ENCODE results near the gene FOXO6. TPM values are rescaled to one million over a fixed set of nuclear protein-coding genes. Genes with fewer than 3 reads are reported as not detected.

The FOXO6 gene
- total and polyA plus RNA-seq, 2 experiments from 2014 or later = 0.68 to 4.2 TPM

DNA sequence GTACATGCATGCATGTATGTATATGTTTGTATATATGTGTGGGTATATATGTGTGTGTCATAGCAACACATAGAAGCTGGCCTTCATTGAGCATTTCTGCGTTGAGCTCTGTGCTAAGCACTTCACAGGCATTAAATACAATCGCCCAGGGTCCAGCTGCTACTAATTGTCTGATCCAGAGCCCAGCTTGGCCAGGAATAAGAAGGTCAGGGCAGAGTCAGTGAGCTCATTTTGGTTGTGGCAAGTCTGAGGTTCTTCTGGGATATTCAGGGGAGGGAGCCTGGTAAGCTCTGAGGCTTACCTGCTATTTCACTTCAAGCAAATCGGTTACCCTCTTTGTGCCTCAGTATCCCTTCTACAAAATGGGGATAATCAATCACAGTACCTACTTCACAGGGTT, 59.6 kb downstream of the FOXO6 start:
- H3K27ac ChIP-seq (ENCODE audit: low read depth) = no peak overlapping the region
- H3K36me3 ChIP-seq (ENCODE audit: insufficient read depth) = no peaks in the 10 kb centered on the region
- ATAC-seq (no peak), DNase-seq (ENCODE audit: low spot score) (no peak)
- H2AFZ ChIP-seq = no peak overlapping the region
- no peak overlapping the region for H3K4me3 ChIP-seq
- H3K79me2 ChIP-seq (replicated peaks; ENCODE audit: insufficient read depth) = no peaks in the 10 kb centered on the region
- no peak overlapping the region for H3K4me3 Mint-ChIP-seq
- no peaks in the 10 kb centered on the region; the same call in 1 of the 2 replicates for H4K20me1 ChIP-seq (replicated peaks; ENCODE audit: insufficient read depth)
- no peak for TF ChIP-seq JUNB (IDR thresholded peaks at IDR 0.05; ENCODE audit: unreplicated experiment)
- TF ChIP-seq ZNF114 (CRISPR knock-in tag; IDR thresholded peaks at IDR 0.05) = no peak
- no peak for TF ChIP-seq NANOG (IDR thresholded peaks at IDR 0.05; ENCODE audit: borderline replicate concordance)
- no peak for TF ChIP-seq ZNF331 (CRISPR knock-in tag; IDR thresholded peaks at IDR 0.05; ENCODE audit: low read depth)
- TF ChIP-seq, protein P1, sequence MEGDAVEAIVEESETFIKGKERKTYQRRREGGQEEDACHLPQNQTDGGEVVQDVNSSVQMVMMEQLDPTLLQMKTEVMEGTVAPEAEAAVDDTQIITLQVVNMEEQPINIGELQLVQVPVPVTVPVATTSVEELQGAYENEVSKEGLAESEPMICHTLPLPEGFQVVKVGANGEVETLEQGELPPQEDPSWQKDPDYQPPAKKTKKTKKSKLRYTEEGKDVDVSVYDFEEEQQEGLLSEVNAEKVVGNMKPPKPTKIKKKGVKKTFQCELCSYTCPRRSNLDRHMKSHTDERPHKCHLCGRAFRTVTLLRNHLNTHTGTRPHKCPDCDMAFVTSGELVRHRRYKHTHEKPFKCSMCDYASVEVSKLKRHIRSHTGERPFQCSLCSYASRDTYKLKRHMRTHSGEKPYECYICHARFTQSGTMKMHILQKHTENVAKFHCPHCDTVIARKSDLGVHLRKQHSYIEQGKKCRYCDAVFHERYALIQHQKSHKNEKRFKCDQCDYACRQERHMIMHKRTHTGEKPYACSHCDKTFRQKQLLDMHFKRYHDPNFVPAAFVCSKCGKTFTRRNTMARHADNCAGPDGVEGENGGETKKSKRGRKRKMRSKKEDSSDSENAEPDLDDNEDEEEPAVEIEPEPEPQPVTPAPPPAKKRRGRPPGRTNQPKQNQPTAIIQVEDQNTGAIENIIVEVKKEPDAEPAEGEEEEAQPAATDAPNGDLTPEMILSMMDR (conservative IDR thresholded peaks at IDR 0.05; ENCODE audit: low read depth in 2 of 2) = no peak
- no peak for TF ChIP-seq POLR2AphosphoS5 (IDR thresholded peaks at IDR 0.05; ENCODE audit: low read depth)
- TF ChIP-seq CREB1 (CRISPR knock-in tag; IDR thresholded peaks at IDR 0.05; ENCODE audit: low read depth) = no peak
- TF ChIP-seq, protein P2, sequence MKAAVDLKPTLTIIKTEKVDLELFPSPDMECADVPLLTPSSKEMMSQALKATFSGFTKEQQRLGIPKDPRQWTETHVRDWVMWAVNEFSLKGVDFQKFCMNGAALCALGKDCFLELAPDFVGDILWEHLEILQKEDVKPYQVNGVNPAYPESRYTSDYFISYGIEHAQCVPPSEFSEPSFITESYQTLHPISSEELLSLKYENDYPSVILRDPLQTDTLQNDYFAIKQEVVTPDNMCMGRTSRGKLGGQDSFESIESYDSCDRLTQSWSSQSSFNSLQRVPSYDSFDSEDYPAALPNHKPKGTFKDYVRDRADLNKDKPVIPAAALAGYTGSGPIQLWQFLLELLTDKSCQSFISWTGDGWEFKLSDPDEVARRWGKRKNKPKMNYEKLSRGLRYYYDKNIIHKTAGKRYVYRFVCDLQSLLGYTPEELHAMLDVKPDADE (IDR thresholded peaks at IDR 0.05) = no peak
- no peak for TF ChIP-seq EZH2phosphoT487 (IDR thresholded peaks at IDR 0.05; ENCODE audit: unreplicated experiment)
- TF ChIP-seq, protein P3, sequence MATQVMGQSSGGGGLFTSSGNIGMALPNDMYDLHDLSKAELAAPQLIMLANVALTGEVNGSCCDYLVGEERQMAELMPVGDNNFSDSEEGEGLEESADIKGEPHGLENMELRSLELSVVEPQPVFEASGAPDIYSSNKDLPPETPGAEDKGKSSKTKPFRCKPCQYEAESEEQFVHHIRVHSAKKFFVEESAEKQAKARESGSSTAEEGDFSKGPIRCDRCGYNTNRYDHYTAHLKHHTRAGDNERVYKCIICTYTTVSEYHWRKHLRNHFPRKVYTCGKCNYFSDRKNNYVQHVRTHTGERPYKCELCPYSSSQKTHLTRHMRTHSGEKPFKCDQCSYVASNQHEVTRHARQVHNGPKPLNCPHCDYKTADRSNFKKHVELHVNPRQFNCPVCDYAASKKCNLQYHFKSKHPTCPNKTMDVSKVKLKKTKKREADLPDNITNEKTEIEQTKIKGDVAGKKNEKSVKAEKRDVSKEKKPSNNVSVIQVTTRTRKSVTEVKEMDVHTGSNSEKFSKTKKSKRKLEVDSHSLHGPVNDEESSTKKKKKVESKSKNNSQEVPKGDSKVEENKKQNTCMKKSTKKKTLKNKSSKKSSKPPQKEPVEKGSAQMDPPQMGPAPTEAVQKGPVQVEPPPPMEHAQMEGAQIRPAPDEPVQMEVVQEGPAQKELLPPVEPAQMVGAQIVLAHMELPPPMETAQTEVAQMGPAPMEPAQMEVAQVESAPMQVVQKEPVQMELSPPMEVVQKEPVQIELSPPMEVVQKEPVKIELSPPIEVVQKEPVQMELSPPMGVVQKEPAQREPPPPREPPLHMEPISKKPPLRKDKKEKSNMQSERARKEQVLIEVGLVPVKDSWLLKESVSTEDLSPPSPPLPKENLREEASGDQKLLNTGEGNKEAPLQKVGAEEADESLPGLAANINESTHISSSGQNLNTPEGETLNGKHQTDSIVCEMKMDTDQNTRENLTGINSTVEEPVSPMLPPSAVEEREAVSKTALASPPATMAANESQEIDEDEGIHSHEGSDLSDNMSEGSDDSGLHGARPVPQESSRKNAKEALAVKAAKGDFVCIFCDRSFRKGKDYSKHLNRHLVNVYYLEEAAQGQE (IDR thresholded peaks at IDR 0.05; ENCODE audit: unreplicated experiment) = no peak
- TF ChIP-seq STAT1 (IDR thresholded peaks at IDR 0.05; ENCODE audit: unreplicated experiment) = no peak
- TF ChIP-seq, protein P4, sequence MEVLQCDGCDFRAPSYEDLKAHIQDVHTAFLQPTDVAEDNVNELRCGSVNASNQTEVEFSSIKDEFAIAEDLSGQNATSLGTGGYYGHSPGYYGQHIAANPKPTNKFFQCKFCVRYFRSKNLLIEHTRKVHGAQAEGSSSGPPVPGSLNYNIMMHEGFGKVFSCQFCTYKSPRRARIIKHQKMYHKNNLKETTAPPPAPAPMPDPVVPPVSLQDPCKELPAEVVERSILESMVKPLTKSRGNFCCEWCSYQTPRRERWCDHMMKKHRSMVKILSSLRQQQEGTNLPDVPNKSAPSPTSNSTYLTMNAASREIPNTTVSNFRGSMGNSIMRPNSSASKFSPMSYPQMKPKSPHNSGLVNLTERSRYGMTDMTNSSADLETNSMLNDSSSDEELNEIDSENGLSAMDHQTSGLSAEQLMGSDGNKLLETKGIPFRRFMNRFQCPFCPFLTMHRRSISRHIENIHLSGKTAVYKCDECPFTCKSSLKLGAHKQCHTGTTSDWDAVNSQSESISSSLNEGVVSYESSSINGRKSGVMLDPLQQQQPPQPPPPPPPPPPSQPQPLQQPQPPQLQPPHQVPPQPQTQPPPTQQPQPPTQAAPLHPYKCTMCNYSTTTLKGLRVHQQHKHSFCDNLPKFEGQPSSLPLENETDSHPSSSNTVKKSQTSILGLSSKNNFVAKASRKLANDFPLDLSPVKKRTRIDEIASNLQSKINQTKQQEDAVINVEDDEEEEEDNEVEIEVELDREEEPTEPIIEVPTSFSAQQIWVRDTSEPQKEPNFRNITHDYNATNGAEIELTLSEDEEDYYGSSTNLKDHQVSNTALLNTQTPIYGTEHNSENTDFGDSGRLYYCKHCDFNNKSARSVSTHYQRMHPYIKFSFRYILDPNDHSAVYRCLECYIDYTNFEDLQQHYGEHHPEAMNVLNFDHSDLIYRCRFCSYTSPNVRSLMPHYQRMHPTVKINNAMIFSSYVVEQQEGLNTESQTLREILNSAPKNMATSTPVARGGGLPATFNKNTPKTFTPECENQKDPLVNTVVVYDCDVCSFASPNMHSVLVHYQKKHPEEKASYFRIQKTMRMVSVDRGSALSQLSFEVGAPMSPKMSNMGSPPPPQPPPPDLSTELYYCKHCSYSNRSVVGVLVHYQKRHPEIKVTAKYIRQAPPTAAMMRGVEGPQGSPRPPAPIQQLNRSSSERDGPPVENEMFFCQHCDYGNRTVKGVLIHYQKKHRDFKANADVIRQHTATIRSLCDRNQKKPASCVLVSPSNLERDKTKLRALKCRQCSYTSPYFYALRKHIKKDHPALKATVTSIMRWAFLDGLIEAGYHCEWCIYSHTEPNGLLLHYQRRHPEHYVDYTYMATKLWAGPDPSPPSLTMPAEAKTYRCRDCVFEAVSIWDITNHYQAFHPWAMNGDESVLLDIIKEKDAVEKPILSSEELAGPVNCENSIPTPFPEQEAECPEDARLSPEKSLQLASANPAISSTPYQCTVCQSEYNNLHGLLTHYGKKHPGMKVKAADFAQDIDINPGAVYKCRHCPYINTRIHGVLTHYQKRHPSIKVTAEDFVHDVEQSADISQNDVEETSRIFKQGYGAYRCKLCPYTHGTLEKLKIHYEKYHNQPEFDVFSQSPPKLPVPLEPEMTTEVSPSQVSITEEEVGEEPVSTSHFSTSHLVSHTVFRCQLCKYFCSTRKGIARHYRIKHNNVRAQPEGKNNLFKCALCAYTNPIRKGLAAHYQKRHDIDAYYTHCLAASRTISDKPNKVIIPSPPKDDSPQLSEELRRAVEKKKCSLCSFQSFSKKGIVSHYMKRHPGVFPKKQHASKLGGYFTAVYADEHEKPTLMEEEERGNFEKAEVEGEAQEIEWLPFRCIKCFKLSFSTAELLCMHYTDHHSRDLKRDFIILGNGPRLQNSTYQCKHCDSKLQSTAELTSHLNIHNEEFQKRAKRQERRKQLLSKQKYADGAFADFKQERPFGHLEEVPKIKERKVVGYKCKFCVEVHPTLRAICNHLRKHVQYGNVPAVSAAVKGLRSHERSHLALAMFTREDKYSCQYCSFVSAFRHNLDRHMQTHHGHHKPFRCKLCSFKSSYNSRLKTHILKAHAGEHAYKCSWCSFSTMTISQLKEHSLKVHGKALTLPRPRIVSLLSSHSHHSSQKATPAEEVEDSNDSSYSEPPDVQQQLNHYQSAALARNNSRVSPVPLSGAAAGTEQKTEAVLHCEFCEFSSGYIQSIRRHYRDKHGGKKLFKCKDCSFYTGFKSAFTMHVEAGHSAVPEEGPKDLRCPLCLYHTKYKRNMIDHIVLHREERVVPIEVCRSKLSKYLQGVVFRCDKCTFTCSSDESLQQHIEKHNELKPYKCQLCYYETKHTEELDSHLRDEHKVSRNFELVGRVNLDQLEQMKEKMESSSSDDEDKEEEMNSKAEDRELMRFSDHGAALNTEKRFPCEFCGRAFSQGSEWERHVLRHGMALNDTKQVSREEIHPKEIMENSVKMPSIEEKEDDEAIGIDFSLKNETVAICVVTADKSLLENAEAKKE (CRISPR knock-in tag; IDR thresholded peaks at IDR 0.05) = no peak
- TF ChIP-seq EZH2 (IDR thresholded peaks at IDR 0.05; ENCODE audit: low read depth, unreplicated experiment) = no peak
- peaks cover 19% of the 10 kb centered on the region for H3K27me3 Mint-ChIP-seq (ENCODE audit: insufficient read depth, low read depth, poor library complexity)
- H3K4me2 ChIP-seq = no peak overlapping the region
- H3K36me3 Mint-ChIP-seq (ENCODE audit: low read depth) = no peaks in the 10 kb centered on the region
- no peaks in the 10 kb centered on the region for H3K4me1 ChIP-seq (ENCODE audit: insufficient read depth)
- no peaks in the 10 kb centered on the region for H3K9me2 ChIP-seq (ENCODE audit: insufficient read depth)
- H3K9me3 Mint-ChIP-seq = no peaks in the 10 kb centered on the region; the same call in 2 of the 3 replicates
- H3K4me1 Mint-ChIP-seq = peaks cover 13% of the 10 kb centered on the region
- peaks cover 8% of the 10 kb centered on the region; the same call in 1 of the 2 replicates for H3F3A ChIP-seq (replicated peaks; ENCODE audit: low read depth)
- H3K27me3 ChIP-seq (ENCODE audit: insufficient read depth) = no peaks in the 10 kb centered on the region
- H3K27ac Mint-ChIP-seq = no peak overlapping the region
